ENCODE results near the gene SLC38A8.

Gene SLC38A8

DNA sequence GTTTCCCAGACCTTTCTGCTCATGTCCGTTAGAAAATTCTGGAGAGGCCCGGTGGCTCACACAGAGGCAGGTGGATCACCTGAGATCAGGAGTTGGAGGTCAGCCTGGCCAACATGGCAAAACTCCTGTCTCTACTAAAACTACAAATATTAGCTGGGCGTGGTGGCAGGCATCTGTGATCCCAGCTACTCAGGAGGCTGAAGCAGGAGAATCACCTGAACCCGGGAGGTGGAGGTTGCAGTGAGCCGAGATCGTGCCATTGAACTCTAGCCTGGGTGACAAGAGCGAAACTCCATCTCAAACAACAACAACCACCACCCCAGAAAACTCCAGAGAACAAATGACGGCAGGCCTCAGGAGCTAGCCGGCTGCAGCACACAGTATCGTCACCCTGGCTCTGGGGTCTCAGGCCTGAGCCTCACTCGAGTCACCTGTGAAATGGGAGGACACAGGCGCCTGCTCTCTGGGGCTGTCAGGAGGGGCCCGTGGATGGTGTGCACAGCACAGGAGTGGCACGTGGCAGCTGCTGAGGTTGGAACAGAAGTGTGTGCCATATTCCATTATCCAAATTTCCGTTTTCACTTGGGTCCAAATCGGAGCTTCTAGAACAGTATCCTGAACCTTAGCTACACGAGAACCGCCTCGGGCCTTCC is 3.3 kb upstream of the SLC38A8 start:
- DNase-seq (ENCODE audit: low read depth): no peak
- TF ChIP-seq, protein P1, sequence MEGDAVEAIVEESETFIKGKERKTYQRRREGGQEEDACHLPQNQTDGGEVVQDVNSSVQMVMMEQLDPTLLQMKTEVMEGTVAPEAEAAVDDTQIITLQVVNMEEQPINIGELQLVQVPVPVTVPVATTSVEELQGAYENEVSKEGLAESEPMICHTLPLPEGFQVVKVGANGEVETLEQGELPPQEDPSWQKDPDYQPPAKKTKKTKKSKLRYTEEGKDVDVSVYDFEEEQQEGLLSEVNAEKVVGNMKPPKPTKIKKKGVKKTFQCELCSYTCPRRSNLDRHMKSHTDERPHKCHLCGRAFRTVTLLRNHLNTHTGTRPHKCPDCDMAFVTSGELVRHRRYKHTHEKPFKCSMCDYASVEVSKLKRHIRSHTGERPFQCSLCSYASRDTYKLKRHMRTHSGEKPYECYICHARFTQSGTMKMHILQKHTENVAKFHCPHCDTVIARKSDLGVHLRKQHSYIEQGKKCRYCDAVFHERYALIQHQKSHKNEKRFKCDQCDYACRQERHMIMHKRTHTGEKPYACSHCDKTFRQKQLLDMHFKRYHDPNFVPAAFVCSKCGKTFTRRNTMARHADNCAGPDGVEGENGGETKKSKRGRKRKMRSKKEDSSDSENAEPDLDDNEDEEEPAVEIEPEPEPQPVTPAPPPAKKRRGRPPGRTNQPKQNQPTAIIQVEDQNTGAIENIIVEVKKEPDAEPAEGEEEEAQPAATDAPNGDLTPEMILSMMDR (IDR thresholded peaks at IDR 0.05; ENCODE audit: control insufficient read depth, extremely low read depth, insufficient read depth): no peak
- no peak overlapping the region for H3K4me3 ChIP-seq (ENCODE audit: low read depth, low read length)

DNA sequence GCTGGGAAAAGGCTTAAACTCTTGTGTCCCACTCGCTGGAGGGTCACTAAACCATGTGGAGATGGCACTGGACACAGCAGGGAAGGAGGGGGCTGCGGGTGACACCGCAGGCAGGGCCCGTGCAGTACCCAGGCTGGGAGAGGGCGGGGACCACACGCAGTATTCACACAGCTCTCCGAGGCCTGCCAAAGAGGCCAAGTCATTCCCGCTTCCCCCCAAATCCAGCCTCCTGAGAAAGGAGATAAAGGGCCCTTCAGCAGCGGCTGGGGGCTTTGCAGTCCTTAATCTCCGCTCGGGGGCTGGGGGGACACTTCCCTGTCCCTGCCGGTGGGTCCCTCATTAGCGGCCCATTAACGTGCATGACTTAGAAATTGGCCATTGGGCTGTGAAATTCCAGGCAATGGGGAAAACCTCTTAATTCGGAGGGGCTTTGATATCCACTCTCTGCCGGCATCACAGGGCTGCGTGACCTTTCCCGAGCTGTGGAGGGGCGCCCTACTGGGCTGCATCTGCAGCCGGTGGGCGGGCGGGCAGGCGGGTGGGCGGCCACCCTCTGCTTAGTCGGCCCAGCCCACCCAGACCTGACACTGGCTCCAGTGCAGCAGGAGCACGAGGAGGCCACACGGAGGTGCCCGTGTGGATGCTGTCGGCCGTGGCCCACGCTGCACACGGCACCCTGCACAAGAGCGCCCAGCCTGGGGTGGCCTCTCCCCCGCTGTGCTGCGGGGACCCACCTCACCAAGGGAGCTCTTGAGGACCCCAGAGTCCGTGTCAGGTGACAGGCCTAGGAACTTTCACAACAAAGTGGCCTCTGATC is 2.6 kb upstream of the SLC38A8 start:
- TF ChIP-seq, protein P1 (IDR thresholded peaks at IDR 0.05; ENCODE audit: control insufficient read depth, extremely low read depth, insufficient read depth): no peak
- no peak overlapping the region for H3K4me3 ChIP-seq (ENCODE audit: low read depth, low read length)
- DNase-seq (ENCODE audit: low read depth): no peak

DNA sequence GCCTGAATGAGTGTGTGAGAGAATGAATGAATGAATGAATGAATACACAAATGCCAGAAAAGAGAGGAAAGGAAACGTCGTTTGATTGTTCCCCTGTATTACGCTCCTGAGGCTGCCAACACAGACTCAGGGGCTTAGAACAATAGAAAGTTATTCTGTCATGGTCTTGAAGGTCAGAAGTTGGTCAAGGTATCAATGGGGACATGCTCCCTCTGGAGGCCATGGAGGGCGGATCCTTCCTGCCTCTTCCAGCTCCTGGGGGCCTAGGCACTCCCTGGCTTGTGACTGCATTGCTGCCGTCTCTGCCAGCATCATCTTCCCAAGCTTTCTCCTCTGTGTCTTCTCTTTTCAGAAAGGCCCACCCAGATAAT is 1.5 kb upstream of the SLC38A8 start:
- TF ChIP-seq, protein P1 (IDR thresholded peaks at IDR 0.05; ENCODE audit: control insufficient read depth, extremely low read depth, insufficient read depth): peak; percentile 43
- DNase-seq (ENCODE audit: low read depth): no peak
- no peak overlapping the region for H3K4me3 ChIP-seq (ENCODE audit: low read depth, low read length)

DNA sequence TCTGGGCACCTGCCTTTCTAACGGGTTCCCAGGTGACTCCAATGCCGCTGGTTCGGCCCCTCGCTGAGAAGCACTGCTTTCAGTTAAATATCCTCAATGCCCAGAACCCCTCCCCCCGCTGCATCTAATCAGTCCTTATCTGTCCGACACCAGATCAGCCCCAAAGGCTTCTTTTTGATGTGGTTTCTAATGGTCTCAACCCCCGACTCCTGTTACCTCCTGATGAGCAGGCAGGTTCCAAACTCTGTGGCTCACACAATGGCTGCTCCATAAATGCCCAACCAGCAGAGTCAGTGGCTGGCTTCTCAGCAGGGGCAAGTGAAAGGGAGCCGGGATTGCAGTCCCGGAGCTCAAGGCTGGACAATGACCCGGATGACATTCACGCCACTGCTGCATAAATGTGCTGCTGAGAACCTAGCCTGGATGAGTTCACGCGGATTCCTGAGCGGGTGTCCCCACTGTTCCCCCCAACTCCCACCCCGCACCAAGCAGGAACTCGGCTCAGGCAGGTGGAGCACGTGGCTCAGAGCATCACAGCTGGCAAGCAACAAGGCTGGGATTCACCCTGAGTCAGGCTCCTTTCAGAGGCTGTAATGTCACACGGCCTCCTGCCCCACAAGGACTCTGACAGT is 1.0 kb upstream of the SLC38A8 start:
- H3K4me3 ChIP-seq (ENCODE audit: low read depth, low read length): no peak overlapping the region
- no peak for DNase-seq (ENCODE audit: low read depth)
- TF ChIP-seq, protein P1 (IDR thresholded peaks at IDR 0.05; ENCODE audit: control insufficient read depth, extremely low read depth, insufficient read depth): no peak

DNA sequence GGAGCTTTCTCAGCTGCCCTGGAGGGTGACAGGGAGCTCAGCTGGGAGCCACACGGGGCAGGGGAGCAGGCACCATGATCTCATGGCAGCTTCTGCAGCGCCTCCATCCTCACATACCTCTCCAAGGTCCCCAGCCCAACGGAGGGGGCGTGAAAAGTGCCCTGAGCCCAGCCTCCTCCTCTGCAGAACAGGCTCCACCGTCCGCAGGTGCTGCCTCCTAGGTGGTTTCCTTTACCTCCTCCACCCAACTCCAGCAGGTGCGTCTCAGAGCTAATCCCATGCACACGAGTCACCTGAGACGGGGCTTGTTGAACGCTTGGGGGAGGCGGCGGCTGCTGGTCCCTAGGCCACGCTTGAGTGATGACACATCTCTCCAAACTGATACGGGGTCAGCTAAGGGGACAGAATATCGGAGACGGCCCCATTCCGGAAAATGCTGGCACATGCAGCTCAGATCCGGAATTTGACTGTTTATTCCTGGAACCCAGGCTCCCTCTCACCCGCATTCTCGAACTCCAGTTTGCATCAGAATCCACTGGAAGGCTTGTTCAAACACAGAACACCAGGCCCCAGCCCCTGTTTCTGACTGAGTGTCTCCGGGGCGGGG is 387 bp upstream of the SLC38A8 start:
- no peak for DNase-seq (ENCODE audit: low read depth)
- TF ChIP-seq, protein P1 (IDR thresholded peaks at IDR 0.05; ENCODE audit: control insufficient read depth, extremely low read depth, insufficient read depth): no peak
- no peak overlapping the region for H3K4me3 ChIP-seq (ENCODE audit: low read depth, low read length)

- no peak for DNase-seq (ENCODE audit: low read depth)
- TF ChIP-seq, protein P1 (IDR thresholded peaks at IDR 0.05; ENCODE audit: control insufficient read depth, extremely low read depth, insufficient read depth): no peak
- no peak overlapping the region for H3K4me3 ChIP-seq (ENCODE audit: low read depth, low read length)
Observed at GRCh38 chr16:84041881-84042280, 714 bp downstream of the SLC38A8 start.
